B cell (primary cell): Measurements from ENCODE around the gene PLEKHN1. TPM values are rescaled to one million over a fixed set of nuclear protein-coding genes. Genes with fewer than 3 reads are reported as not detected.

Experiments
- ATAC-seq: fragments of 200-7000 bp; cut with Tn5 transposase; one replicate; pipeline ENCODE4 v1.10.0; 2021; ENCODE audit warnings: low read depth, mild to moderate bottlenecking, moderate number of reproducible peaks, moderate library complexity
- CTCF ChIA-PET: fragments of 350-600 bp; sonication (Branson Sonifier 250); formaldehyde crosslinking; loops from one replicate; lab custom pipeline; 2021; ENCODE audit warnings: antibody characterized with exemption, inconsistent platforms; lab: Charles Lee
- POLR2A ChIA-PET: fragments of 350-600 bp; sonication (Branson Sonifier 250); formaldehyde crosslinking; loops from one replicate; lab custom pipeline; 2021; ENCODE audit warnings: antibody characterized with exemption; lab: Charles Lee
- DNase-seq: peaks from one replicate; pipeline ENCODE4 v3.0.0; 2013
- H2AFZ ChIP-seq: 2 replicates; pipeline ENCODE4 v1.6.1; 2012; ENCODE audit warnings: mild to moderate bottlenecking, low read depth, low read length; ENCODE audit not compliant: insufficient read depth, poor library complexity, severe bottlenecking
- H3K27ac ChIP-seq, 2 donors: 1 replicate in 1 of 2; 2 replicates in 1 of 2; pipeline ENCODE4 v1.5.1; 2012 to 2013; ENCODE audit warnings: low read length in 2 of 2, mild to moderate bottlenecking in 2 of 2, moderate library complexity in 1 of 2
- H3K27me3 ChIP-seq, 4 experiments: fragments of 200-600 bp in 1 of 4; sonication (generic) in 1 of 4; replicated peaks in 1 of 4; 1 replicate in 2 of 4; 2 replicates in 2 of 4; pipeline versions ENCODE4 v1.6.1 to v1.7.0; 2013 to 2016; ENCODE audit warnings: low read length in 3 of 4, mild to moderate bottlenecking in 2 of 4, mixed read lengths in 1 of 4, moderate library complexity in 1 of 4; ENCODE audit not compliant: insufficient read depth in 4 of 4, control insufficient read depth in 3 of 4; ENCODE audit errors: control extremely low read depth in 1 of 4
- H3K36me3 ChIP-seq, 2 experiments: replicated peaks in 1 of 2; 1 replicate in 1 of 2; 2 replicates in 1 of 2; pipeline versions ENCODE4 v1.6.1 to v1.7.1; 2013; ENCODE audit warnings: low read length in 1 of 2; ENCODE audit not compliant: insufficient read depth in 2 of 2, control insufficient read depth in 1 of 2; ENCODE audit errors: control extremely low read depth in 1 of 2, extremely low read depth in 1 of 2
- H3K4me1 ChIP-seq, 2 donors: fragments of 200-600 bp in 1 of 2; sonication (generic) in 1 of 2; 1 replicate in 1 of 2; 2 replicates in 1 of 2; pipeline versions ENCODE4 v1.5.1 to v1.6.1; 2013 to 2017; ENCODE audit warnings: low read length in 2 of 2; ENCODE audit not compliant: control insufficient read depth in 2 of 2, insufficient read depth in 2 of 2
- H3K4me2 ChIP-seq: replicated peaks from 2 replicates; pipeline ENCODE3; 2012; ENCODE audit warnings: mild to moderate bottlenecking, low read depth, low read length; ENCODE audit not compliant: poor library complexity, severe bottlenecking
- H3K4me3 ChIP-seq, 5 experiments: fragments of 200-600 bp in 1 of 5; sonication (generic) in 1 of 5; 1 replicate in 3 of 5; 2 replicates in 2 of 5; pipeline versions ENCODE4 v1.5.1 to v1.7.0; 2011 to 2016; ENCODE audit warnings: low read length in 4 of 5, mild to moderate bottlenecking in 4 of 5, low read depth in 2 of 5, control low read depth in 1 of 5, moderate library complexity in 1 of 5; ENCODE audit not compliant: insufficient read depth in 1 of 5; ENCODE audit errors: control extremely low read depth in 1 of 5, extremely low read depth in 1 of 5
- H3K79me2 ChIP-seq: fragments of 200-600 bp; sonication (generic); one replicate; pipeline ENCODE4 v1.6.0; 2016; ENCODE audit warnings: low read length; ENCODE audit not compliant: control insufficient read depth, insufficient read depth
- H3K9ac ChIP-seq: fragments of 200-600 bp; sonication (generic); 2 replicates; pipeline ENCODE4 v1.6.1; 2017; ENCODE audit warnings: mild to moderate bottlenecking, low read length, moderate library complexity
- H3K9me3 ChIP-seq, 3 donors: one replicate each; pipeline versions ENCODE4 v1.6.1 to v1.7.1; 2013; ENCODE audit warnings: low read length in 2 of 3; ENCODE audit not compliant: control insufficient read depth in 2 of 3, insufficient read depth in 1 of 3; ENCODE audit errors: control extremely low read depth in 1 of 3
- H4K20me1 ChIP-seq: 2 replicates; pipeline ENCODE4 v1.6.0; 2012; ENCODE audit warnings: mild to moderate bottlenecking, low read length; ENCODE audit not compliant: insufficient read depth, control insufficient read depth, poor library complexity, severe bottlenecking
- H3K27ac Mint-ChIP-seq: one replicate; pipeline ENCODE4 v1.8.0; 2021; ENCODE audit warnings: mixed read lengths
- H3K27me3 Mint-ChIP-seq: one replicate; pipeline ENCODE4 v1.8.0; 2021; ENCODE audit warnings: mixed read lengths
- H3K4me1 Mint-ChIP-seq: one replicate; pipeline ENCODE4 v1.8.0; 2021; ENCODE audit warnings: mixed read lengths
- H3K4me3 Mint-ChIP-seq: one replicate; pipeline ENCODE4 v1.8.0; 2021; ENCODE audit warnings: mixed read lengths
- H3K9me3 Mint-ChIP-seq: one replicate; pipeline ENCODE4 v1.8.0; 2022; ENCODE audit warnings: mixed read lengths; ENCODE audit not compliant: insufficient read depth
- EZH2 ChIP-seq: IDR thresholded peaks from 2 replicates; pipeline ENCODE4 v1.6.1; 2012; ENCODE audit warnings: borderline replicate concordance, low read depth, mild to moderate bottlenecking, moderate library complexity, low read length; ENCODE audit not compliant: insufficient read depth, poor library complexity, severe bottlenecking
- WGBS: methylation state at CpG from one replicate; pipeline ENCODE4 v1.1.5; 2013; ENCODE audit warnings: missing lambda C conversion rate; ENCODE audit not compliant: insufficient coverage; 5-methylcytosine and 5-hydroxymethylcytosine counted together
- intact Hi-C: fragments of 100-400 bp; cut with micrococcal nuclease; formaldehyde crosslinking; loops from one replicate; pipeline ENCODE4 v1.10.0; 2022
- polyA plus RNA-seq: library from polyadenylated mRNA; depleted of rRNA; stranded (reverse); fragments of >200 nt; gene quantifications from 2 replicates; pipeline ENCODE4 v1.2.3, GENCODE V29; 2012
- total RNA-seq, 2 donors: library from RNA; stranded (reverse); fragments of 120-200 nt in 1 of 2; gene quantifications; 1 replicate in 1 of 2; 2 replicates in 1 of 2; pipeline versions ENCODE4 v1.2.3 to v1.2.4, GENCODE V29; 2013 to 2022
- TF ChIP-seq, protein P1 (sequence below): fragments of 200-600 bp; IDR thresholded peaks from one replicate; pipeline ENCODE4 v1.8.0; 2022; ENCODE audit warnings: antibody characterized with exemption, mild to moderate bottlenecking

The PLEKHN1 gene
- total and polyA plus RNA-seq, 2 donors (not counting 1 experiment from before 2014, with no cell fraction given) = 0.36 to 1.1 TPM

DNA sequence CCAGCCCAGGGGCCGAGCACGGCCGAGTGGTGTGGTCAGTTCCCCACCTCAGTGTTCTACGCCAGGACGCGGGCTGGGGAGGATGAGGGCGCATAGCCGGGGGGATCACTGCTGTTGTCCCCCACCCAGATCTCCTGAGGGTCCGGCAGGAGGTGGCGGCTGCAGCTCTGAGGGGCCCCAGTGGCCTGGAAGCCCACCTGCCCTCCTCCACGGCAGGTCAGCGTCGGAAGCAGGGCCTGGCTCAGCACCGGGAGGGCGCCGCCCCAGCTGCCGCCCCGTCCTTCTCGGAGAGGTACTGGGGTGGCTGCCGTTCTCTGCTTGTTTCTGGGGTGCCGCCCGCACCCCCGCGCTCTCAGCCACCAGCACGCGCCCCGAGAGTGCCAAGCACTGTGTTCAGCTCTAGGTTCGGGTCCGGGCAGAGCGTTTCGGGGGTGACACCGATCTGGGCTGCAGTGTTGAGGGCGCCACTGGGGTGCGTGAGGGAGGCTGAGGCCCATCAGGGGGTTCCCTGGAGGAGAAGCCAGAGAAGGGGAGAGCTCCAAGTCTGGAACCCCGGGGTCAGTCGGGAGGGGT lies 25.2 kb upstream of the PLEKHN1 start:
- no peak for TF ChIP-seq EZH2
- TF ChIP-seq, protein P1, sequence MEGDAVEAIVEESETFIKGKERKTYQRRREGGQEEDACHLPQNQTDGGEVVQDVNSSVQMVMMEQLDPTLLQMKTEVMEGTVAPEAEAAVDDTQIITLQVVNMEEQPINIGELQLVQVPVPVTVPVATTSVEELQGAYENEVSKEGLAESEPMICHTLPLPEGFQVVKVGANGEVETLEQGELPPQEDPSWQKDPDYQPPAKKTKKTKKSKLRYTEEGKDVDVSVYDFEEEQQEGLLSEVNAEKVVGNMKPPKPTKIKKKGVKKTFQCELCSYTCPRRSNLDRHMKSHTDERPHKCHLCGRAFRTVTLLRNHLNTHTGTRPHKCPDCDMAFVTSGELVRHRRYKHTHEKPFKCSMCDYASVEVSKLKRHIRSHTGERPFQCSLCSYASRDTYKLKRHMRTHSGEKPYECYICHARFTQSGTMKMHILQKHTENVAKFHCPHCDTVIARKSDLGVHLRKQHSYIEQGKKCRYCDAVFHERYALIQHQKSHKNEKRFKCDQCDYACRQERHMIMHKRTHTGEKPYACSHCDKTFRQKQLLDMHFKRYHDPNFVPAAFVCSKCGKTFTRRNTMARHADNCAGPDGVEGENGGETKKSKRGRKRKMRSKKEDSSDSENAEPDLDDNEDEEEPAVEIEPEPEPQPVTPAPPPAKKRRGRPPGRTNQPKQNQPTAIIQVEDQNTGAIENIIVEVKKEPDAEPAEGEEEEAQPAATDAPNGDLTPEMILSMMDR = no peak
- ChIA-PET CTCF (interaction anchor here (1.7 kb wide), 1 partner anchor 72 kb away, joined by 6 read pairs; no protein-coding TSS in a partner anchor), POLR2A (interaction anchor here (0.9 kb wide), 1 partner anchor 18 kb away, joined by 6 read pairs; the partner anchor contains the start of gene NOC2L)
- Histone ChIP-seq H3K27ac (no peak overlapping the region), H3K36me3 (peaks cover 0 to 10% of the 10 kb centered on the region in 2 experiments), H3K4me3 (peak overlapping the region in 3 of 5 experiments; percentile 34 to 56 (median 47)), H3K9me3 (peaks cover 0 to 5% (median 0%) of the 10 kb centered on the region in 3 donors), H3K79me2 (no peaks in the 10 kb centered on the region), H2AFZ (peak overlapping the region; percentile 33), H3K4me1 (peaks cover 30 to 31% of the 10 kb centered on the region in 2 donors), H4K20me1 (peaks cover 7% of the 10 kb centered on the region), H3K27me3 (peaks cover 0 to 57% (median 22%) of the 10 kb centered on the region in 4 experiments), H3K9ac (peak overlapping the region; percentile 62), H3K4me2 (peak overlapping the region; percentile 90)
- Mint-ChIP-seq H3K27ac (no peak overlapping the region), H3K4me1 (peaks cover 14% of the 10 kb centered on the region), H3K4me3 (peak overlapping the region; percentile 86), H3K9me3 (no peaks in the 10 kb centered on the region), H3K27me3 (peaks cover 22% of the 10 kb centered on the region)
- DNase-seq = peak; percentile 55
- WGBS = 2% methylated on average over 36 of the region's 36 CpGs
- intact Hi-C loops = no loop called here
- peak; percentile 7 for ATAC-seq
